ENCODE data around the gene MORC1. TPM values are rescaled to one million over a fixed set of nuclear protein-coding genes. Genes with fewer than 3 reads are reported as not detected.

The MORC1 gene
- total and polyA plus RNA-seq, 12 donors: not detected

- Histone ChIP-seq H3K4me1 (no peaks in the 10 kb centered on the region), H3K9me3 (no peaks in the 10 kb centered on the region), H3K36me3 (no peaks in the 10 kb centered on the region), H3K27me3 (no peaks in the 10 kb centered on the region), H3K27ac (no peak overlapping the region), H3K4me3 (no peak overlapping the region)
- TF ChIP-seq CTCF (IDR thresholded peaks at IDR 0.05): no peak
- DNase-seq: no peak
- intact Hi-C loops (cut with DNase I): no loop called here
- 83 to 89% methylated on average over 2 of the region's 2 CpGs for WGBS, 2 donors
- no peak for ATAC-seq
Observed at GRCh38 chr3:109047366-109047765, 70.6 kb downstream of the MORC1 start.

- no peak overlapping the region for H3K4me3 ChIP-seq
- ATAC-seq (peak in 1 of 8 donors; percentile 20), DNase-seq (no peak)
- no peak for TF ChIP-seq CTCF (IDR thresholded peaks at IDR 0.05)
- H3K27ac ChIP-seq: no peak overlapping the region
- no peaks in the 10 kb centered on the region for H3K36me3 ChIP-seq
- 83 to 85% methylated on average over 6 of the region's 6 CpGs for WGBS, 2 donors
- intact Hi-C loops (cut with DNase I): no loop called here
- H3K27me3 ChIP-seq: no peaks in the 10 kb centered on the region
- no peaks in the 10 kb centered on the region for H3K9me3 ChIP-seq
- H3K4me1 ChIP-seq: no peaks in the 10 kb centered on the region
Observed at GRCh38 chr3:109045271-109046040, 72.5 kb downstream of the MORC1 start.

GRCh38 chr3:109035082-109035481 lies 82.9 kb downstream of the MORC1 start:
- DNase-seq: no peak
- Histone ChIP-seq H3K27ac (no peak overlapping the region), H3K4me3 (no peak overlapping the region), H3K9me3 (peaks cover 0 to 5% (median 0%) of the 10 kb centered on the region in 11 donors), H3K36me3 (no peaks in the 10 kb centered on the region), H3K27me3 (peaks cover 0 to 4% (median 0%) of the 10 kb centered on the region in 7 donors), H3K4me1 (no peaks in the 10 kb centered on the region)
- no peak for ATAC-seq
- 89 to 98% methylated on average over 1 of the region's 1 CpG for WGBS, 2 donors
- TF ChIP-seq CTCF (IDR thresholded peaks at IDR 0.05): no peak
- intact Hi-C loops (cut with DNase I): no loop called here

GRCh38 chr3:109033000-109033660 lies 84.8 kb downstream of the MORC1 start:
- DNase-seq (no peak), ATAC-seq (no peak)
- TF ChIP-seq CTCF (IDR thresholded peaks at IDR 0.05): no peak
- 51 to 53% methylated on average over 3 of the region's 3 CpGs for WGBS, 2 donors
- intact Hi-C loops (cut with DNase I): no loop called here
- Histone ChIP-seq H3K4me3 (no peak overlapping the region), H3K36me3 (no peaks in the 10 kb centered on the region), H3K27me3 (peaks cover 0 to 4% (median 0%) of the 10 kb centered on the region in 7 donors), H3K9me3 (peaks cover 0 to 5% (median 0%) of the 10 kb centered on the region in 11 donors), H3K27ac (no peak overlapping the region), H3K4me1 (no peaks in the 10 kb centered on the region)
